Measurements from ENCODE around the gene CA12.
A peak's percentile ranks its signal among the peaks of the same experiment; 100 is the strongest.
"Not testable (repeated sequence)": the region's sequence is repeated elsewhere in the genome, so short reads cannot be mapped to it uniquely, and the experiment has no call there.

The CA12 gene

DNA sequence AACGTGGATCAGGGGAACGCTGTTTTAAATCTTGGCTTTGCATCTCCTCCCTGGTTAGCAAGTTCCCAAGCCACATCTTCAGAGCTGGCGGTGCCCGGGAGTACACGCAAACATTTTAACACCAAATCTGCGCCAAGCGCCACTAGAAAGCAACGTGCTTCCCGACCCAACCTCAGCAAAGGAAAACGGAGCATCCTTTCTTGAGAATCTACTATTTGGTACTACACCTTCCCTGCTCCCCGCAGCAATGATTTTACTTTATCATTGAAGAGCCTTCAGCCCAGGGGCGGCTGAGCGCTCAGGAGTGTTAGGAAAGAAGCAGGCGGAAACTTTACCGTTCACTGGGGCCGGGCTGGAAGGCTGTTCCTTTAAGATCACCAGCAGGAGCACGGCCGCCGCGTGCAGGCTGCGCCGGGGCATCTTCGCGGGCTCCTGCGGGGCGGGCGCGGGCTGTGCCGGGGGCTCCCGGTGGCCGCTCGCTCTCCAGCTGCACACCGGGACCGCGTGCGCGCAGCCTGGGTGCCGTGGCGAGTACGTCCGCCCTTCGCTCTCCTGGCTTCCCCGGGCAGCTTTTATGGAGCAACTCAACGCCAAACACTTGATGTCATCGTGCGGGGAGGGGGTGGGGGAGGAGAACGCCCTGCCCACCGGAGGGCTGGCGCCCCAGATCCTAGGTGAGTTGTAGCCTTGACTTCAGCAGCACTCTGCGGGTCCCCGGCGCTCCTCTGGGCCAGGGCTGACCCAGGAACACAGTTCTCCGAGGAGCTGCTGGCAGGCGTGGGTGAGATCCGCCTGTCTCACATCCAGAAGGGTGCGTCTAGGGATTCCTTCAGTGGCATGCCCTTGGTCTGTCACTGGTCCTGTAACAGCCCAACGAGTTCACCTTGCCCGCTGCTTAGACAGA, at the start of gene CA12:
Gene CA12 (minus strand): TSS at position 546 of the 904 bp plus-strand sequence. CDS start 126 bp downstream, at position 420.
- DNase-seq = no peak

GRCh38 chr15:63430766-63431451, 49.3 kb upstream of the CA12 start:
- DNase-seq = no peak

DNA sequence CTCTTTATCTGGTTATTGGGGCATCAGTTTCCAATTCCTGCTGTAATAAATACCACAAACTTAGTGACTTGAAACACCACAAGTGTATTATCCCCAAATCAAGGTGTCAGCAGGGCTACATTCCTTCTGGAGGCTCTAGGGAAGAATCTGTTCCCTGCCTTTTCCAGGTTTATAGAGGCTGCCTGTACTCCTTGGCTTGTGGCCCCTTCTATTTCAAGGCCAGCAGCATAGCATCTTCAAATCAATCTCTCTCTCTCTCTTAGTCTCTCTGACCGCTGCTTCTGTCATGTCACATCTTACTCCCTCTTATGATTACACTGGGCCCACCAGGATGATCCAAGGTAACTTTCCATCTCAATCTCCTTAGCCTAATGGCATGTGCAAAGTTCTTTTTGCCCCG, 44.9 kb upstream of the CA12 start:
- DNase-seq = no peak

DNA sequence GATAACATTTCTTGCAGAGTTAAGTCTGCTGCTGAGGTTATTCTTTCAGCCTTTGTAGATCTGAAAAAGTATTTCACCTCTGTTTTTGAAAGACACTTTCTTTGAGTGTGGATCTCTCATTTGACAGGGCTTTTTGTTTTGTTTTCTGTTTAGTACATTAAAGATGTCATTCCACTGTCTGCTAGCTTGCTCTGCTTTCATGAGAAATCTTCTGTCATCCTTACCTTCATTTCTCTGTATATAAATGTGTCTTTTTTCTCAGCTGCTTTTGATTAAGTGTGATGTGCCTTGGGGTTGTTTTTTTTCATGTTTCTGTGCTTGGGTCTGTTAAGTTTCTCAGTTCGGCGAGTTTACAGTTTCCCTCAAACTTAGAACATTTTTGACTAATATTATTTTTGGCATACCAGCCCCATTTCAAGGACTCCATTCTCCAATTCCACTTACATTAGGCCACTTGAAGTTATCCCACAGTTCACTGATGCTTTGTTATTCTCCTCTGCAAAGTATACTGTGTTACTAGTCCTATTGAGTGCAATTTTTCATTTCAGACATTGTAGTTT, 43.9 kb upstream of the CA12 start:
- no peak for DNase-seq

DNA sequence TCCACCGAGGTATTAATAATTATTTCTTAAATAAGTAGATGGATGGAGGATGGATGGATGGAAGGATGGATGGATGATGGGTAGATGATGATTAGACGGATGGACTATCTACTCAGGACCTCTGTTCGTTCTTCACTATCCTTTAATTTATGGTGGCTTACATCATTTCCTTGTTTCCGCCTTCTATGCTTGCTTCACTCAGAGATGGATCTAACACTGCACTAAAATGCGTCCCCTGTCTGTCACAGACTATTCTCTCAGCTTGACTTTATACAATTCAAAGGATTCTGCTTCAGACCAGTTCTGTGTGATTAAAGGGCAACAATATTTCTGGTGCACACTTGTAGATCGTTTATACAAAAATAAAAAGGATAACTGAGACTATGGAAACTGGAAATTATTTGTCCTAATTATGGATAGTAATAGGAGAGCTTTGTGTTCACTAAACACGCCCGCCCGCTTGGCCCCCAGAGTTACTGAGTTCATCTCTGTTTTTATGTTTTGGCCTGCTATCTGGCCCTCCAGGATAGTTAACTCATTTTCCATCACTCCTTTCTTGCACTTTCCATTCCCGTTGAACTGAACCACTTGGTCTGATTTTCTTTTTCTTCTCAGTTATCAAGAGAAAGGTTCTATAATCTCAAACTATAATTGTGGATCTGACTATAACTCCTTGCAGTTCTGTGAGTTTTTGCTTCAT, 41.4 kb upstream of the CA12 start:
- no peak for DNase-seq

- DNase-seq = no peak
These were observed 39.8 kb upstream of the CA12 start for GRCh38 chr15:63421433-63421832.

DNA sequence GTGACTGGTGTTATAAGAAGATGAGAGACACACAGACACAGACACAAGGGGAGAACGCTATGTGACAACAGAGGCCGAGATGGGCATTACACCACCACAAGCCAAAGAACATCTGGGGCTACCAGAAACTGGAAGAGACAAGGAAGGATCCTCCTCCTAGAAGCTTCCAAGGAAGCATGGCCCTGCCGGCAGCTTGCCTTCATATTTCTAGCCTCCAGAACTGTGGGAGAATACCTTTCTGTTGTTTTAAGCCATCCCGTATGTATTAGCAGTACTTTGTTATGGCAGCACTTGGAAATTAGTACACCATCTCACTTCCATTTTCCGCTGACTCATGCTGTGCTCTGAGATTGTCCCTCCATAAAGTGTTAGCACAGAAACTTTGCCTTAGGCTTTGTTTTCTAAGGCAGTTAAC, 38.7 kb upstream of the CA12 start:
- DNase-seq = no peak

GRCh38 chr15:63418811-63419210, 37.2 kb upstream of the CA12 start:
- no peak for DNase-seq

DNA sequence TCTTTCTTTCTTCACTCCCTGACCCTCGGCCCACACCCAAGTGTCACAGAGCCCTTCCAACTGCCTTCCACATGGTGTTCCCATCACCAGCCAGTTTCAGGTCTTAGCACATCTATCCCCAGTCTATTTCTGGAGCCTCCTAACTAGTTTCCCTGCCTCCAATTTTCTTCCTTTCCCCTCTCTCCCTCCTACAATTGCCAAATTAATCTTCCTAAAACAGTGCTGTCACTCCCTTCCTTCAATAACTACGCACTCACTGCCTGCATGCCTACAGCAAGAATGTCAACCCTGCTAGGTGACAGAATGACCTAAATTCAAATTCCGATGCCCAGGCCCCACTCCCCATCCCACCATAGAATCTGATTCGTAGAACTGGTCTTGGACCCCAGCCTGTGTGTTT, 36.1 kb upstream of the CA12 start:
- no peak for DNase-seq

DNA sequence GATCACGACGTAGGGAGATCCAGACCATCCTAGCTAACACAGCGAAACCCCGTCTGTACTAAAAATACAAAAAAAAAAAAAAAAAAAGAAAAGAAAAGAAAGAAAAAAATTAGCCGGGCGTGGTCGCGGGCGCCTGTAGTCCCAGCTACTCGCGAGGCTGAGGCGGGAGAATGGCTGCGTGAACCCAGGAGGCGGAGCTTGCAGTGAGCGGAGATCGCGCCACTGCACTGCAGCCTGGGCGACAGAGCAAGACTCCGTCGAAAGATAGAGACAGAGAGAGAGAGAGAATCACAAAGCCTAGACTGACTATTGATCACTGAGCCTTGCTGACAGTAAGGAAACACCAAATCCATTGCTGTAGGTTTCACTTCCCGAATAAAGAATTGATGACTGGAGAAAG, 35.6 kb upstream of the CA12 start:
- DNase-seq = not testable (repeated sequence)

DNA sequence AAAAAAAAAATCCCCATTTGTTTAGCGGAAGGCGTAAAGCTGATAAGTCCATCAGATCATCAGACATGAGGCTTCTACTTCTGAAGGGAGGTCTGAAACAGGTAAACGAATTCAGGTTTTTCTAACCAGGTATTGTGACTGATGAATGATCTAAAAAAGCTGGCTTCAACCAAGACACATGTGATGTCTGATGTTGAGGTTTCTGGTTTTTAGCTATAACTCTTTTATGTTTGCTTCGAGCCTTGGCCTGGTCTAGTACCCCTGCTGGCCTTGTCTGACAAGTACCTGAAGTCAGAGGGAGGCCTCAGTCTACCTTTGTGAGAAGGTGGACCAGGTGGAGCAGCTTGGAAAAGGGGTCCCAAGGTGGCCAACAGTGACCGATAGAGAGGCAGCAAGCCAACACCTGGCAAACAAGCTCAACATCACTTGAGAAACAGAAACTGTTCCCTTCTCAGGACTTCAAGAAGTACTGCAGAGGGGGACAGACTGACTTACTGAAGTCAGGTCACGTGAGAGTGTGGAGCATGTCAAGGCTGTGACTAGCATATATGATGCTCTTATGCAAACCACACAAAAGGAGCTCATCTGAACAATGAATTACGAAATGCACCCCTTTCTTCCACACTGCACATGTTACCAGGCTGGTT, 33.0 kb upstream of the CA12 start:
- DNase-seq = no peak

- DNase-seq = no peak
These were observed 30.9 kb upstream of the CA12 start for GRCh38 chr15:63412551-63412950.

- DNase-seq = no peak
These were observed 30.2 kb upstream of the CA12 start for GRCh38 chr15:63411866-63412265.

DNA sequence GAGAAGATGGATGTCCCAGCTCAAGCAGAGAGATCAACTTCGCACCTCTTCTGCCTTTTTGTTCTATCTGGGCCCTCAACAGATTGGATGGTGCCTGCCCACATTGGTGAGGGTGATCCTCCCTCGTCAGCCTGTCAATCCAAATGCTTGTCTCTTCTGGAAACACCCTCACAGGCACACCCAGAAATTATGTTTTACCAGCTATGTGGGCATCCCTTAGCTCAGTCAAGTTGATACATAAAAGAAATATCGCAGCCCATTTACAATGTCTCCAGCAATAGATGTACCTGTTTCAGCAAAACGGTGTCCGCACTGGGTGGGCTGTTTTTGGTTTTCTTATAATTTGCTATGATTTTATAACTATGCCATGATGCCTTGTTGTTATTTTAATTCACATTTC, 27.5 kb upstream of the CA12 start:
- DNase-seq = no peak

DNA sequence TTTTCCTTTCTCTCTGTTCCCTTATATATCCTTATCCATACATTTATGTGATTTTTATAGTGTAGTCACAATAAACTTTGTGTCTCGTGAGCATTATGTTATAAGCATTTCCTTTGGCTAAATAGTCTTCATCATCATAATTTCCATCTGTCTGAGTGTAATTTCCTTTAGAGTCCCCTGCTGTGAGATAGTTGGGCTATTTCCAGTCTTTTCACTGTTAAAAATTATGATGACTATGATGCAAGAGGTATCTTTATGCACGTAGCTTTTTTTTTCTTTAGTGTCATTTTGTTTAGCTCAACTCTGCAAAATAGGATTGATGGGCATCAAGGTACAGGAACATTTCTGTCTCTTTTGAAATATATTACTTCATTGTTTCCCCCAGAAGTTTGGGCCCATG, 26.9 kb upstream of the CA12 start:
- no peak for DNase-seq

DNA sequence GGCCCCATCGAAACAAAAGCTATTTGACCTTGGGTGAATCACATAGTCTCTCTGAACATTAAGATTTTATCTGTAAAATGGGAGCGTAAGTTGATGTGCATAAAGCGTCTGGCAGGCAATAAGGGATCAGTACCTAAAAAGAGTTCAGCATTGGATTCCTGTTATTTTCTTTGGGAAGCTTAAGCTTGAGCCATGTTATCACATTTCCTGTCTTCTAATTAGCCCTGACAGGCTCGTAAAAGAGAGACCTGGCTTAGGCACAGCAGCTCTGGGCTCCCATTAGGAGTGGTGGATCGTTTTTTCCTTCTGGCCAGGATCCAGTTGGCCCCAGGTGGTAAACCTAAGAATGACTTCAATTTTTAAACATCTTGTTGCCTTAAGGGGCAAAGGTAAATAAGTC, 26.0 kb upstream of the CA12 start:
- no peak for DNase-seq

DNA sequence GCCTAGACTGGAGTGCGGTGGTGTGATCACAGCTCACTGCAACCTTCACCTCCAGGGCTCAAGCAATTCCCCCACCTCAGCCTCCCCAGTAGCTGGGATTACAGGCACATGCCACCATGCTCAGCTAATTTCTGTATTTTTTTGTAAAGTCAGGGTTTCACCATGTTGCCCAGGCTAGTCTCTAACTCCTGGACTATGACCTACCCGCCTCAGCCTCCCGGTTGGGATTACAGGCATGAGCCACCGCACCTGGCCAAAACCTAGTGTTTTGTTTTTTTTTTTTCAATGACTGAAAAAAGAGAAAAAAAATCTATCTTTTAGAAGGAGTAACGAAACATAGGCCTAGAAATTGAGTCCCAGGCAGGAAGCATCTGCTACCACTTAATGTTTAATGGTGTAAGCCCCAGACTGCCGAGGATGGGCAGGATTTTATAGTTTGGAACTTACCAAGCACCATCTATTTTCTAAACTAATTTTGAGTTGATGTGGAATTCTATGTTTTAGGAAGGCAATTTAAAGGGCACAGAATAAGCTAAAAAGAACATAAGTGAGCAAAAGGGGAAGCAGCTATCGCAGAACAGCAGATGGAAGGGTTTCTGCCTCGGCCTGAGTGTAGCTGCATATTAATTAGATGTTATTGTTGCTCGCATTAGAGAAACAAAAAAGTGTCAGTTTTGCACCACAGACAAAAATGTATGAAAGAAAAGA, 24.2 kb upstream of the CA12 start:
- peak; percentile 13 for DNase-seq

- DNase-seq = no peak
These were observed 23.5 kb upstream of the CA12 start for GRCh38 chr15:63405159-63405558.

GRCh38 chr15:63403254-63403945, 21.8 kb upstream of the CA12 start:
- DNase-seq = no peak

GRCh38 chr15:63402498-63403253, 21.0 kb upstream of the CA12 start:
- peak; percentile 56 for DNase-seq

Data from inflammatory macrophage treated with lipopolysaccharide for 4 hours (primary cell).